G401 (cell line): ENCODE data around the gene COL6A2. TPM values are rescaled to one million over a fixed set of nuclear protein-coding genes. Genes with fewer than 3 reads are reported as not detected.
"Not testable (repeated sequence)": the region's sequence is repeated elsewhere in the genome, so short reads cannot be mapped to it uniquely, and the experiment has no call there.

Experiments used
- DNase-seq: peaks from one replicate; pipeline ENCODE4 v3.0.0-alpha.2; 2015; ENCODE audit warnings: low spot score
- in situ Hi-C: cut with HindIII; loops from 2 replicates; pipeline ENCODE4 v1.10.0; 2016; ENCODE audit warnings: low sequenced_read_pairs, mixed read lengths
- total RNA-seq: library from RNA; depleted of rRNA; stranded (reverse); fragments of >200 nt; shearing (Covaris generic); gene quantifications from 2 replicates; pipeline ENCODE4 v1.2.3, GENCODE V29; 2014

COL6A2 gene
- total RNA-seq, 1 experiment from 2014 or later, result 79.2 TPM

DNA sequence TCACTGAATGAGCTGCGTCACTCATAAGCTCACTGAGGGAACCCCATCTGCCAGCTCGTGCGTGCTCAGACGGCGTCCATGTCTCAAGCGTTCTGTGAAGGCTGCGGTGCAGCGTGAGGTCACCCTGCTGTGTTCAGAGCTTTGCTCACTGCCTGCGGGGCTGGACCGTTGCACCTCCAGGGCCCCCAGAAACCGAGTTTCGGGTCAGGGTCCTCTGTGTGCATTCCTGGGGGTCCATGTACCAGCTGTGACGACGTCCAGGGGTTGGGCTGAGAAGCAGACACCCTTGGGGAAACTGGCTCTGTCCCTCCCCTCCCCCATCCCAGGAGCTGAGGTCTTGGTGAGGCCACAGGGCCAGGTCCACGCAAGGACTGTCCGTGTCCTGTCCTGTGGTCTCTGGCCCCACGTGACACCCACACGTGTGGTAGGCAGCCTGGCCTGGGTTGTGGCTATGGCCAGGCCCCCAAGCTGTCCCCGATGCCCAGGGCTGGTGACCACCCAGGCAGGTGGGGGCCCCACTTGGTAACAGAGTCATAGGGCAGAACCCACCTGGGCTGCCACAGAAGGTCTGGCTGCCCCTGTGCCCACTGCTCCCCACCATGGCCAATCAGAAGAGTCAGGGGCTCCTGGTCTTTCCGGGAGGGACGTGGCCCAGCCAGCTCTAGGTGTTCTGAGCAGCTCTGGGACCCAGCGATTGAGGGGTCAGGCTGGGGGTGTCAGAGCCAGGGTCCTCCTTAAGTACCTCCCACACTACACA, 33.1 kb downstream of the COL6A2 start:
- no peak for DNase-seq
- in situ Hi-C loops, result no loop called here

DNA sequence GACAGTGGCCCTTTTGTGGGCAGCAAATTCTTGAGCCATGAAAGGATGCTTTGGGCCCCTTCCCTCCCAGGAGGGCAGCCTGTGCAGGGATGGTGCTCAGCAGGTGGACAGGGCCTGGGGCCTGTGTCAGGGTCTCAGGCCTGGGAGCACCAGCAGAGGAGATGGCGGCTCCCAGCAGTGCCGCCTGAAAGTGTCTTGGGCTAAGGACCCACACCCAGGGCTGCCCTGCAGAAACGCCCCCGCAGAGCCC, 33.6 kb downstream of the COL6A2 start:
- DNase-seq, result no peak
- in situ Hi-C loops, result no loop called here

DNA sequence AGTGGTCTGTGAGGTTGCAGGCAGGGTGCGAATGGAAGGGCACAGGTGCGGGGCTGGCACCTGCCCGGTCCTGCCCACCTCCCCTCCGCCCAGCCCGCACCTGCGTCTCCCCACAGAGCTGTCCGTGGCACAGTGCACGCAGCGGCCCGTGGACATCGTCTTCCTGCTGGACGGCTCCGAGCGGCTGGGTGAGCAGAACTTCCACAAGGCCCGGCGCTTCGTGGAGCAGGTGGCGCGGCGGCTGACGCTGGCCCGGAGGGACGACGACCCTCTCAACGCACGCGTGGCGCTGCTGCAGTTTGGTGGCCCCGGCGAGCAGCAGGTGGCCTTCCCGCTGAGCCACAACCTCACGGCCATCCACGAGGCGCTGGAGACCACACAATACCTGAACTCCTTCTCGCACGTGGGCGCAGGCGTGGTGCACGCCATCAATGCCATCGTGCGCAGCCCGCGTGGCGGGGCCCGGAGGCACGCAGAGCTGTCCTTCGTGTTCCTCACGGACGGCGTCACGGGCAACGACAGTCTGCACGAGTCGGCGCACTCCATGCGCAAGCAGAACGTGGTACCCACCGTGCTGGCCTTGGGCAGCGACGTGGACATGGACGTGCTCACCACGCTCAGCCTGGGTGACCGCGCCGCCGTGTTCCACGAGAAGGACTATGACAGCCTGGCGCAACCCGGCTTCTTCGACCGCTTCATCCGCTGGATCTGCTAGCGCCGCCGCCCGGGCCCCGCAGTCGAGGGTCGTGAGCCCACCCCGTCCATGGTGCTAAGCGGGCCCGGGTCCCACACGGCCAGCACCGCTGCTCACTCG, 34.1 kb downstream of the COL6A2 start:
- in situ Hi-C loops, result no loop called here
- no peak for DNase-seq

DNA sequence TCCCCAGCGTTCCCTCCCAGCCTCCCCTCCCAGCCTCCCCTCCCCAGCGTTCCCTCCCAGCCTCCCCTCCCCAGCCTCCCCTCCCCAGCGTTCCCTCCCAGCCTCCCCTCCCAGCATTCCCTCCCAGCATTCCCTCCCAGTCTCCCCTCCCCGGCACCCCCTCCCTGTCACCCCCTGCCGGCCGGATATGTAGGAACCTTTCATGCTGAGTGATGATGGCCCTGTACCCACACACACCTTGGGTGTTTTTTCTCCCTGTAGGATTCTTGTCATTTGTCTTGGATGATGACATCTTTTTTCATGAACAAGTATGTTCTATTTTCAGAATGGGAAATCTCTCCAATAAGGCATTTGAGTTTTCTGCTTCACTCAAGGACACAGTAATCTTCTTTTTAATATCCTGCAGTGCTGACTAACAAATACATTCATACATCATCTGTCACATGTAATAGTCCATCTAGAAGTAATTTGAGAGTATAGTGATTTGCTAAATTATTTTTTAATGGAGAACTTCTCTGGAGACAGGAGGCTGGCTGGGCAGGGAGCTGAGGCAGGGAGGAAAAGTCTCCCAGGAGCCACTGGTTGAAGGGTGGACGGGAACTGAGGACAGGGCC, 38.0 kb downstream of the COL6A2 start:
- no peak for DNase-seq
- in situ Hi-C loops, result no loop called here

DNA sequence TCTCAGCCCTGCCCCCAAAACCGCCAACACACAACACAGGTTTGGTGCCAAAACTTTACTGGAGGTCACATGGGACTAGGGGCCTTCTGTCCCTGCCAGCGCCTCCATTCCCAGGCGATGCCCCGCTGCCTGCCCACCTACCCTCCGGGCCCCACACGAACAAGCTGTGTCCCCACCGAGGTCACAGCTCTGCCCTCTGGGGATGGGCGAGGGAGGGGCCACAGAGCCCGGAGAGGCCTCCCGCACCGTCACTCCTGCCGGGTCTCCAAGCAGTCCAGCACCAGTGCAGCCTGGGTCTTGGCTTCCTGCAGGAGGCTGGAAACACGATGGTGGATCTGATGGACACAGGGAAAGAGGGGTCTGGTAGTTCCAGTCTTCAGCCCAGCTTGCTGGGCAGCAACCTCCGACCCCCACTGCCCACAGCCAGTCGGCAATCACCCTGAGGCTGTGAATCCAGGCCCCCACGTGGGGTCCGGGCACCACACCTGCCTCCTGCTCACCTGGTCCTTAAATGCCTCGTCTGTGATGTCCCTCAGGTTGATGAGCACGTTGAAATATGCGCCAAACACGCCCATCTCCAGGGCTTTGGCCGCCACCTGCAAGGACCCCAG, 38.9 kb downstream of the COL6A2 start:
- in situ Hi-C loops, result no loop called here
- DNase-seq, result no peak

DNA sequence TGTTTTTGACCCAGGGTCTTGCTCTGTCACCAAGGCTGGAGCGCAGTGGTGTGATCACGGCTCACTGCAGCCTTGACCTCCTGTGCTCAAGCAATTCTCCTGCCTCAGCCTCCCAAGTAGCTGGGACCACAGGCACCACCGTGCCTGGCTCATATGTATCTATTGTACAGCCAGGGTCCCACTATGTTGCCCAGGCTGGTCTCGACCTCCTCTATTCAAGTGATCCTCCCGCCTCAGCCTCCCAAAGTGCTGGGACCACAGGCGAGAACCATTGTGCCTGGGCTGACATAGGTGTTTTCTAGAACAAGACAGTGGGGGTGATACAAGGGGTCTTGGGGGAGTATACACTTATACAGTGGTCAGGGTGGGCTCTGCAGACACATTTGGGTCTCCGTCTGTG, 40.0 kb downstream of the COL6A2 start:
- in situ Hi-C loops, result no loop called here
- no peak for DNase-seq

DNA sequence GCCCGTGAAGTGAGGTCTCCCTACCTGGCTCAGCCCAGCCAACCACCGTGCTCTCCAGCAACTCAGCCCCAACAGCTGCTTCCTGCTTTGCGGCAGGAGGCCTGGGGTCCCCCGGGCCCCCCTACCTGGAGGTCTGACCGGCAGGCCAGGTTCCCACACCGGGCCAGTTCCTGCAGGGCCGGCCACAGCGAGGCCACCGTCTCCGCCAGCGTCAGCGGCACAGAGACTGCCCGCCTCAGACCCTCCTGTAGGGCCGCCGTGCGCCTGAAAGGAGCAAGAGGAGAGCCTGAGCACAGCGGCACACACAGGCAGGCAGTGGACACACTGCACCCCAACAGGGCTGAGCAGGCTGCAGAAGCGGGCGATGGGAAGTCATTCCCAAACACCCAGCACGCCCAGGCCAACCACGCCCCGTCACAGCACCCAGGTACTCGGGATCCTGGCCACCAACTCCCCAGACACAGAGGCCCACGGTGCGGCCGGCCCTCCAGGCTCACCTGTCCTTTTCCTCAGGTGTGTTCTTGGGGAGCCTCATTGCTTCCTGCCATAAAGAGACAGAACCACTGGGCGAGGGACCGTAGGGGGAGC, 40.6 kb downstream of the COL6A2 start:
- DNase-seq, result no peak

DNA sequence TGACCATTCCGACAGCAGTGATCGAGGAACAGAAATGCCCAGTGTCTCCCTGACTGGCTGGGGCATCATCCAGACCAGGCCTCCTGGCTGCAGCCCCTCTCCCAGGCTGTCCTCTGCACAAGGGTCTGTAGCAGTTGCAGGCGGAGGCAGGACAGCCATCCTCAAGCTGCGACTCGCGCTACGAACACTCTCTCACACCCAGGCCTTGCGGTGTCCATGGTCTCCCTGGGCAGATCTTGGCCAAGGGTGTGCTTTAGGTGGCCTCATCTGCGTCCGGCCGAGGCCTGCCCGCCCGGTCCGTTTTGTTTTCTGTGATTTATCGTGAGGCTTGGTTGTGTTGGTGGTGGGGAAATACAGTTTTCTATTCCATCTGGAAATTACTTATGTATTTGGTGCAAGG, 41.8 kb downstream of the COL6A2 start:
- in situ Hi-C loops, result no loop called here
- DNase-seq, result no peak

More for the DNA sequence above, 40.6 kb downstream of the COL6A2 start:
- in situ Hi-C loops, result no loop called here

DNA sequence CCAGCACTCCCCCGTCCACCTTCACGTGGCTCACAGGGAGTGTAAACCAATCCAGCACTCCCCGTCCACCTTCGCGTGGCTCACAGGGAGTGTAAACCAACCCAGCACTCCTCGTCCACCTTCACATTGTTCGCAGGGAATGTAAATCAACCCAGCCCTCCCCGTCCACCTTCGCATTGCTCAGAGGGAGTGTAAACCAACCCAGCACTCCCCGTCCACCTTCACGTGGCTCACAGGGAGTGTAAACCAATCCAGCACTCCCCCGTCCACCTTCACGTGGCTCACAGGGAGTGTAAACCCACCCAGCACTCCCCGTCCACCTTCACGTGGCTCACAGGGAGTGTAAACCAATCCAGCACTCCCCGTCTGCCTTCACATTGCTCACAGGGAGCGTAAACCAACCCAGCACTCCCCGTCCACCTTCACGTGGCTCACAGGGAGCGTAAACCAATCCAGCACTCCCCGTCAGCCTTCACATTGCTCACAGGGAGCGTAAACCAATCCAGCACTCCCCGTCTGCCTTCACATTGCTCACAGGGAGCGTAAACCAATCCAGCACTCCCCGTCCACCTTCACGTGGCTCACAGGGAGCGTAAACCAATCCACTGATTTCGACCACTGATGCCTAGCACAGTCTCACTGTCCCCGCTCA, 42.6 kb downstream of the COL6A2 start:
- DNase-seq, in situ Hi-C loops: not testable (repeated sequence)

DNA sequence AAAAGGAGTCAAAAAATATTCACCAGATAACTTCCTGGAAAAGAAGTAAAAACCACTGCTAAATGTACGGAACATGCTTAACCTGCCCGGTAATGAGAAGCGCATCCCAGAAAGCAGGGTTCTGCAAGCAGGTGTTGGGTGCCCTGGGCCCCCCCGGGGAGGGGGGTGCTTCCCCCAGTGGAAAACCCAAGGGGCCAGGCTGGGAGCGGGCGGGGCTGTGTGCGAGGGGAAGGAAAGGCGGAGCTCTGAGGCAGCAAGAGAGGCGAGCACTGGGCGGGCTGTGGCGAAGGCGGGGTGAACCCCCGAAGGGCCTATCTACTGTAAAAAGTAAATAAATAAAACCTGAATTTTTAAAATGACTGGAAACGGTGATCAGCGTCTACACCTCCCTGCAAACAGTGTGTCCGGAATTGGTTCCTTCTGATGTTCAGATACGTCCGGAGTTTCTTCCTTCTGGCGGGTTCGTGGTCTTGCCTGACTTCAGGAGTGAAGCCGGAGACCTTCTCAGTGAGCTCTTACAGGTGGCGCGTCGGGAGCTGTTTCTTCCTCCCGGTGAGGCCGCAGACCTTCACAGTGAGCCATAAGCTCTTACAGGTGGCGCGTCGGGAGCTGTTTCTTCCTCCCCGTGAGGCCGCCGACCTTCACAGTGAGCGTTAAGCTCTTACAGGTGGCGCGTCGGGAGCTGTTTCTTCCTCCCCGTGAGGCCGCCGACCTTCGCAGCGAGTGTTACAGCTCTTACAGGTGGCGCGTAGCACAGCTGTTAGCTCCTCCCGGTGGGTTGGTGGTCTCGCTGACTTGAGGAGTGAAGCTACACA, 44.1 kb downstream of the COL6A2 start:
- in situ Hi-C loops, result no loop called here
- DNase-seq, result no peak

DNA sequence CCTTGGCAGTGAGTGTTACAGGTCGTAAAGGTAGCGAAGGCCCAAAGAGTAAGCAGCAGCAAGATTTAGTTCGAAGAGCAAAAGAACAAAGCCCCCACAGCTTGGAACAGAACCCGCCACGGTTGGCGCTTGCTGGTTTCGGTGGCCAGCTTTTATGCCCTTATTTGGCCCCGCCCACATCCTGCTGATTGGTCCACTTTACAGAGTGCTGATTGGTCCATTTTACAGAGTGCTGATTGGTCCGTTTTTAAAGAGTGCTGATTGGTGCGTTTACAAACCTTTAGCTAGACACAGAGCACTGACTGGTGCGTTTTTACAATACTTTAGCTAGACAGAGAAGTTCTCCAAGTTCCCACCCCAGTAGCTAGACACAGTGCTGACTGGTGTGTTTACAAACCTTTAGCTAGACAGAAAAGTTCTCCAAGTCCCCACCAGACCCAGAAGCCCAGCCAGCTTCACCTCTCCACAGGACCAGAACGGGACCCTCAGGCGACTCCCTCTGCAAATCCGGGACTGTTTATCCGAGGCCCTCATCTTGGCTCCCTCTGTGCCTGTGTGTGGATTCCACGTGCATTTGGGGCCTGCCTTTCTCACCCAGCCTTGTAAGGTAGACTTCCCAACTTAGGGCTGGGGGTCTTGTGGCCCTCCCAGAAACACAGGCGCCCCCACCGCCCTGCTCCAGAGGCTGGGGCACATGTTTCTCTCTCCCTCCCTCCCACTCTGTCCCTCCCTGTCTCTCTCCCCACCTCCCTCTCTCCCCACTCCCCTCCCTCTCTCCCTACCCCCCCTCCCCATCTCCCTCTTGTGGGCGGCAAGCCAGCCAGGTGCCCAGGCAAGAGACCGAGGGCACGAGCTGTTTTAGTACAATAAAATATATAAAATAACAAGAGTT, 44.9 kb downstream of the COL6A2 start:
- DNase-seq, result no peak
- in situ Hi-C loops, result no loop called here

DNA sequence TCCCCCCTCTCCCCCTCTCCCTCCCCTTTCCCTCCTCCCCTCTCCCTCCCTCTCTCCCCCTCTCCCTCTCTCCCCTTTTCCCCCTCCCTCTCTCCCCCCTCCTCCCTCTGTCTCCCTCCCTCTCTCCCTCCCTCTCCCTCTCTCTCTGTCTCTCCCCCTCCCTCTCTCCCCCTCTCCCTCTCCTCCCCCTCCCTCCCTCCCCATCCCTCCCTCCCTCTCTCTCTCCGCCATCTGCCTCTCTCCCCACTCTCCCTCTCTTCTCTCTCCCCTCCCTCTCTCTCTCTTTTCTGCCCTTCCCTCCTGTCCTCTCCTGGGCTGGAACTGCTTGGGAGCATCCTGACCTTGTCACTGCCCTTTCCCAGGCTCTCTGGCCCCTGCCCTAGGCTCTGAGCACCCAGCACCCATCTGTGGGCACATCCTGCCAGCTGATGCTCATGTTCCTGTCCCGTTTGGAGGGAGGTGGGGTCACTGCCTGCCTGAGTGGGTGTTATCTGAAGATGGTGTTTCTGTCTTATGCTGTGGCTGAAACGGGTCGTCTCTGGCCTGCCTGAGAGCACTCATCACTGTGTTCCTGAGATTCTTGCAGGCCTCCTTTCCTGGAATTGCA, 46.7 kb downstream of the COL6A2 start:
- in situ Hi-C loops, result no loop called here

DNA sequence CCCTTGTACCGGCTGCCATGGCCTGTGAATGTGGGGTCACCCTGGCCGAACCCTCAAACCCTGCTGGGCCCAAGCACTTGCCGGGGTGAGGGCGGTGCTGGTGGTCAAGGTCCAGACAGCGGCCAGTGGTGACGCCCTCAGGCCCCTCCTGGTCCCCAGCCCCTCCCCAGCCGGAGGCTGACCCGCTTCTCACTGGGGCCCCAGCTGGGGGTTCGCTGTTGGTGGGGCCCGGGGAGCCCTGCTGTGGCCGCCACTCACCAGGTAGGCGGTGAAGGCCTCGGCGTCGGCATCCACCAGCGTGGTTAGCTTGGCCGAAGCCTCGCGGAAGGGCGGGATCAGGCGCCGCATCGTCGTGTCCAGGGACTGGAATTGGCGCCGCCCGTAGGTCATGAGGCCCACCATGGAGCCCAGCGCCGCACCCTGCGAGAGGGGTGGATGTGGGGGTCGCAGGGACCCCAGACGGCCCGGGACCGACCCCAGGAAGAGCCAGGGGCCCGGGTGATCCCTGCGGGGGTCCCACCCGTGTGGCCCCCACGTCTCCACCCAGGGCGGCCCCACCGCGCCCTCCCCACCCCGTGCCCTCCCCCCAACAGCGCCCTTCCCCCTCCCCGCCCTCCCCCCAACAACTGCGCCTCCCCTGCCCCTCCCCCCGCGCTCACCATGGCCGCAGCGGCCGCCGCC, 47.4 kb downstream of the COL6A2 start:
- no peak for DNase-seq
- in situ Hi-C loops, result no loop called here

More for the DNA sequence above, 46.7 kb downstream of the COL6A2 start:
- no peak for DNase-seq

DNA sequence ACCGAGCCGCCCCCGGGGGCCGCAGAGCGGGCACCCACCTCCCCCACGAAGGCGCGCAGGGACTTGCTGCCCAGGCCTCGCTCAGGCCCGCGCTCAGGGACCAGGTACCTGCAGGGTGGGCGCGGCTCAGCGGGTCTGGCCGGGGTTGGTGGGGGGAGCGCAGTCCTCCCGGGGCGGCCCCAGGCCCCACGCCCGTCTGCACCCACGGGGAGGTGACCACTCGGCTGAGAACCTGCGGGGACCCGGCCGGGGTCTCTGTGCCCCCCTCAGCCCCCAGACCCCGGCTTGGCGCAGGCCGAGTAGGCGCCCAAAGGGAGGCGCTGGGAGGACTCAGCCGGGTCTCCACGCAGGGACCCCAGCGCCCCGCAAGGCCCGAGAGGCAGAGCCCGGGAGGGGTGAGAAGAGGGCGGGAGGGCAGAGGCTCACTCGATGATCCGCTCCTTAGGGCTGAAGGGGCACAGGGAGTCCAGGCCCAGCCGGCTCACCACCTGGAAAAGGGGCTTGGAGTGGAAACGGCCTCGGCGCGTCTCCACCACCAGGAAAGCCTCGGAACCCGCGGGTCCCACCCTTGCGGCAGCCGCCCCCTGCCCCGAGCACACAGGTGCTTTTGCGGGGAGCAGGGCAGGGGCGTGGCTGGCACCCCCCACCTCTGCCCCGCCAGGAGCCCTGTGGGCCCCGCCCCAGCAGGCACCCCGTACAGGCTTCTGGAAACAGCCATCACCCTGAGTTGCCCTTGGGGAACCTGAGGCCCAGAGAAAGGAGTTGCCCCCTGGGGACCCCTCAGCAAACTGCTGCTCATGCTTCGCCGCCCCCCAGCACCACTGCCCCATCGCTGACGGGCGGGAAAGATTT, 48.2 kb downstream of the COL6A2 start:
- in situ Hi-C loops, result no loop called here
- DNase-seq, result no peak

DNA sequence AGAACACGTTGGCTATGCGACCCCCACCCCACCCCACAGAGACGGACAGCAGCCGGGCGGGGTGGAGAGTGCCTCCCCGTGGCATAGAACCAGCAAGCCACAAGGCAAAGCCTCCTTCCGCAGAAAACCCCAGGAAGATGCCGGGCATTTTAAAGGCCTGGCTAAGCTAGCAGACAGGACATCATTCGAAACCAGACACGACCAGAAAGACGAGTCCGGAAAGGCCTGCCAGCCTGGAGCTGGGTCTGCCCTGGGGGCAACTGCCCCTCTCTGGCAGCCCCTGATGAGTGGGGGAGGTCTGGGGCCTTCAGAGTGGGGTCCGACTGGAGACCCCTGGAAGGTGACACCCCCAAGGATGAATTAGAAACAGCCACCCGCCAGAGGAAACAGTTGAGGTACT, 48.9 kb downstream of the COL6A2 start:
- in situ Hi-C loops, result no loop called here
- no peak for DNase-seq

DNA sequence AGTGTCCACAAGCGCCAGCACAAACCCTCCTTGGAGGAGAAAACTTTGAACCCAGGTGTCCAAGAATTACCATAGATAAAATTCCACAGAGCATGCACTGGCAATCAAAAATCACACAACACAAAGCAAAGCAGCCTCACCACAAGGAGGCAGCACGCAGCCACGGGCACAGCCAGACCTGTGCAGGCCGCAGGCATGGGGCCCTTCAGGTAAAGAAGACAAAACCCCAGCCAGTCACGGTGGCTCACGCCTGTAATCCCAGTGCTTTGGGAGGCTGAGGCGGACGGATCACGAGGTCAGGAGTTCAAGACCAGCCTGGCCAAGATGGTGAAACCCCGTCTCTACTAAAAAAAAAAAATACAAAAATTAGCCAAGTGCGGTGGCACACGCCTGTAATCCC, 49.5 kb downstream of the COL6A2 start:
- peak; percentile 23 for DNase-seq
- in situ Hi-C loops, result not testable (repeated sequence)
